HG02870 (cell line): ENCODE data around the gene GABRG3.

Experiments used
- ATAC-seq: cut with Tn5 transposase; IDR thresholded peaks from one replicate; pipeline ENCODE4 v1.9.1; 2021; ENCODE audit warnings: mild to moderate bottlenecking, moderate library complexity; ENCODE audit not compliant: unreplicated experiment

The GABRG3 gene

DNA sequence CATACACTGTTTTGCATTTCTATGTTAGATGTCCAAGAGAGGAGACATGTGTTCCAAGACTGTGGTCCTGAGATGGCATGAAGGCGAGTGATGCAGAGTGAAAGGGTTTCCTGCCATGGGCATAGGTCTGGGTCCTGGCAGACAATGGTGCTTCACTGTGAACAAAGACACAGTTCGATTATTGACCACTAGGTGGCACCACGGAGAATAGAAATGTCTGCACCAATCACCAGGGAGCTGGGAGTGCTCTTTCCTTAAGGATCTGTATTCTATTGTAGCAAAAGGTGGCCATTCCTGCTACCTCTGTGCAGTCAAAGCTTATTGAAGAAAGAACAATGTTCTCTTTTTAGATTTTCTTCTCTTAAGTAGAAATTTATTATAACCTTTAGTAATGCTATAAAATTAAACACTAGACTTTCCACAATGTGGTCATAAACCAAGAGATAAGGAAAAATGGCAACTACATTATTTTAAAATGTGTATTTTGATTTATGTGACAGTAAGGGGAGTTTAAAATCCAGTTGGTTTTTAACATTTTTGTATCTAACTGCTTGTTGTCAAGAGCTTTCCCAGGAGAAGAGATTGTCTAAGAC, 88.7 kb downstream of the GABRG3 start:
- ATAC-seq: no peak

DNA sequence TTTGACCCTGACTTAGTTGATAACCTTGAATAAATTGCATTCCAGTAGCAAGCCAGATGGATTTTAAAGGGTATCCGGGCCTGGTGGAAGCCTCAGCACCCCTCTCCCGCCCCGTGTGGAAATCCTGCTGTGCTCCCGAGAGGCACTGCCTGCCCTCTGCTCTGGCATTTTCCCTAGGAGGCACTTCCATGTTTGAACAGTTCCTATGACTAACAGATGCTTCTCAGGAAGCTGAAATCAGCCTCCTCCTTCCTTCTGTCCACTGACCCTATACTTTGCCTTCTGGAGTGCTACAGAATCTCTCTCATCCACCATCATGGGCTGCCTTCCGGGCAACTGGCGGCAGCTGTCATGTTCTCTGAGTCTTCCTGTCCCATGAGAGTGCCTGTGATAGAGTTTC, 90.8 kb downstream of the GABRG3 start:
- ATAC-seq: no peak

DNA sequence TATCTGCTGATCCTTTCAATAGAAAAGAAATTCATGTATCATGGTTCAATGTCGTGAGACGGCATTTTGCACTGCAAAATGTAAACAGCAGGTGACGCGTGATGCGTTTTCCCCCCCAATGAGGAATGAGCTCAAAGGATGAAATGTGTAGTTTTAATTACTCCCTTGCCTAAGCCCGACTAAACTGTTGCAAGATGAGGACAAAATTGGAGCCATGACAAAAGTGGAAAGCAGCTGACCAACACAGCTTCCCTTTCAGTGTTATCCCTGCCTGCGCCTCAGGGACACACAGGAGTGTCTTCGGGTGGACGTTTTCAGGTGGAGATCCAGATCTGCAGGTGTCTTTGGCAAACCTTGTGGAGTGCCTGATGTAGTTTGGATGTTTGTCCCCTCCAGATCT, 92.0 kb downstream of the GABRG3 start:
- no peak for ATAC-seq

DNA sequence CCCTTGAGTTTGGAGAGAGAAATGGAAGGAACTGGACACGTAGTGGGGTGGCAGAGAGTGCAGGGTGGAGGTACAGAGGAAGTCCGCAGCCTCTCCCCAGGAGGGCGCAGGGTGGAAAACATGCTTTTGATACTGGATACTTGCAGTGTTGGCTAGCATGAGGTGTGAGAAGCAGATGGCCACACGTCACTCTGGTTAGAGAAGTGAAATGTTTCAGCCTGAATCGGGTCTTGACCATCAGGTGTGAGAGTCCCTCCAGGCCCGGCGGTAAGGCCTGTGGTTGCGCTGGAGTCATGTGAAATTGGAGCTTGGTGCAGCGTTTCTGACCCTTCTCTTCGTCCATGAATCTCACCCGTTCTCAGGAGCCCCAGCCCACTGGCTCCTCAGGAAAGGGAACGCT, 93.1 kb downstream of the GABRG3 start:
- ATAC-seq: no peak

DNA sequence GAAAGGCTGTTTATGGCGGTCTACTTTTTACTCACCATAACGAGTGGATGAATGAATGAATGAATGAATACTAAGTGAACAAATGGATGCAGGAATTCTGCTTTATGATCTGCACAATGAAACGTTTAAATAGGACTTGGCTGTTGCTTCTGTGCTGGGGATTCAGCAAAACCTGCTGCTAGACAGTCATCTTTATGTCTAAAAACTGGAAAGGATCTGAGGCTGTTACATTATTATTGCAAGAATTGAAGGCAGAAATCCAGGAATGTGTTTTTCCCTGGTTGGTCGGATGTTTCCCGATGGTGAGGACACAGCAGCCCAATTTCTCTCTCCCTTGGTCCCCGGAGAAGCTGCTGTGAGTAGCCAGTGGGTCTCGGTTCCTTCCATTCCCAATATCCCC, 94.2 kb downstream of the GABRG3 start:
- ATAC-seq: no peak

DNA sequence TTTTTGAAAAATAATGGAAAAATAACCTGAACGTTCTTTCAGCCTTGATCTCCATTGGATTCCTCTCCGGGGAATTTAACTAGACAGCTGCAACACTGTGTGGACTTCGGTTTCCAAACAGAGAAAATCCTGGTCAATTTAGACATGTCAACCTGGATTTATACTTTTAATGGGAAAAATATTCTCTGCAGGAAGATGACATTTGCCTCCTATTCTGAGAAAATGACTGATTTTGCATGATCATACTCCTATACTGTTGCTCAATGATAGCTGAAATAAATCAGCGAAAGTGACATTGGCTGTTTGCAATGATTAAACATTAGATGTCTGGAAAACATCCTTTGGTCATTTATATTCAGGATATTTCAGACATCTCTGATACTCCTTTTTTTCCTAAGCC, 94.8 kb downstream of the GABRG3 start:
- ATAC-seq: no peak

DNA sequence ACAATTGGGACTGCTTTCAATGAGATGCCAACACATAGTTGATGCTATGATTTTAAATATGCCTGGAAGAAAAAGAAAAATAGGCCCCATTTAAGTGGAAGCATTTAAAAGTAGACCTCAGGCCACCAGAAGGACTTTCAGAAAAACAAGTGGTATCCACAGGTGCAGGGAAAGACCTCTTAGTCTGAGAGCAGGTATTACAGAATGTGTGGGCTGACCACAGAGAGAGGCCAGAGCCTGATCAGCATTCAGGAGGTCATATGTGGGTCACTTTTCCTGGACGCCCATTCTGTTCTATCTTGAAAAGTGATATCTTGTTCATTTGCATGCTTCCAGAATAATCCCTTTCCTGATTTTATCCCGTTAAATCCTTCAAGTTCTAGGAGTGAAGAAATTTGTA, 95.5 kb downstream of the GABRG3 start:
- no peak for ATAC-seq

DNA sequence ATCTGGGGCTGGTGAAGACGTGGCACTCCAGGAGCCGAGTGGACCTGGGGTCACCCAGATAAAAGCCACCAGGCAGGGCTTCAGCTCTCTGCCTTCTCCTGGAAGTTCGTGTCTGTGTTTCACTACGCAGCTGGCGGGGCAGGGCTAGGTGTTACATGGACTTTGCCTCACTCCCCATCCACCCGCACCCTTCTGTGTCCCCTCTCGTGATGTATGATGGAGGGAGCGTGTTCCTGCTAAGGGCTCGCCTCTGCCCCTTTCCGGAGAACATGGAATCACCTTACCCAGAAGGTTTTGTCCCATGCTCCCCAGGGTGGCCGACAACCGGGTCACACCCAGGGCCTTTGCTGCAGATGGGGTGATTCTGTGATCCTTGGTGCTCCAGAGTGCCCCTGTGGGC, 96.2 kb downstream of the GABRG3 start:
- no peak for ATAC-seq

DNA sequence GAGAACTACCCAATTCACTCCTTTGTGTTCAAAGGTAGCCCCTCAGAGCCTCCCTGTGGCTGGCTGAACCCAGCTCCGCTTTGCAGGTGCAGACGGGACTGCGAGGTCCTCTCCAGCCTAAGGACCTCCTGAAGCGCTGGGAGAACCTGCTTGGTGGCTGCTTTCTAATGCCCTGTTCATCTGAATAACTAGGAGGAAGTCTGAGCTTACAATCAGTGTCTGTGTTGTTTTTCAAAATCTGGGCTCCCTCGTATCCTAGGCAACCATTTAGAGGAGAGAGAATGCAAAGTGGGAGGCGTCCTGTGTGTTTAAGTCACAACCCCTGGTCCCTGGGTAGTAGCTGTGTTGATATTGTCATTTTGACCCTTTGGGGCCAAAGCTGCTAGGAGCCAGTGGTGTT, 99.9 kb downstream of the GABRG3 start:
- ATAC-seq: no peak

DNA sequence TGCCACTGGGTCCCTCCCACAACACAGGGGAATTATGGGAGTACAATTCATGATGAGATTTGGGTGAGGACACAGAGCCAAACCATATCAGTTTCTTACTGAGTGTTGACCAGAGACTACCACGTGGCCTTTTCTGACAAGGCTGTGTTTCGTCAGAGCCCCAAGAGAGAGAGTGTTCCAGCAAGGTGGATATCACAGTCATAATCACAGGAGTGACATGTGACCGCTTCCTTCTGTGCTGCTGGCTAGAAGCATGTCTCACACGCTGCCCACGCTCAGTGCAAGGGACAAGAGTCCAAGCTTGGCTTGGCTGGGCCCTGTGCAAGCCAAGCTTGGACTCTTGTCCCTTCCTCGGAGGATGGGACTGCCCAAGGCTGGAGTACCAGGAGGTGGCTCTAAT, 103.2 kb downstream of the GABRG3 start:
- ATAC-seq: no peak

DNA sequence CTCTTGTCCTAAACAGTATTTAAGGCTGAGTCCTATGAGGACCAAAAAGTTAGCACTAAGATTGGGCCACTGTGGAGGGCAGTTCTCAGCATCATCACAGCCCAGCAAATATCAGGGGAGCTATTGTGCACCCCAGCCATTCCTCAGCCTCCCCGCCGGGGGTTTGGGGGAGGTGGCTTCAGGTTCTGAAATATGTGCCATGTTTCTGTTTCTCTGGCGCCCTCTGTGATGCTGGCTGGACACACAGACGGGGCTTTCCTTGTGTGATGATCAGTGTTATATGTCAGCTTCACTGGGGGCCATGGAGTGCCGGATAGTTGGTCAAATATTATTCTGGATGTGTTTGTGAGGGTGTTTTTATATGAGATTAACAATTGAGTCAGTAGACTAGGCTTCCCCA, 106.8 kb downstream of the GABRG3 start:
- no peak for ATAC-seq

DNA sequence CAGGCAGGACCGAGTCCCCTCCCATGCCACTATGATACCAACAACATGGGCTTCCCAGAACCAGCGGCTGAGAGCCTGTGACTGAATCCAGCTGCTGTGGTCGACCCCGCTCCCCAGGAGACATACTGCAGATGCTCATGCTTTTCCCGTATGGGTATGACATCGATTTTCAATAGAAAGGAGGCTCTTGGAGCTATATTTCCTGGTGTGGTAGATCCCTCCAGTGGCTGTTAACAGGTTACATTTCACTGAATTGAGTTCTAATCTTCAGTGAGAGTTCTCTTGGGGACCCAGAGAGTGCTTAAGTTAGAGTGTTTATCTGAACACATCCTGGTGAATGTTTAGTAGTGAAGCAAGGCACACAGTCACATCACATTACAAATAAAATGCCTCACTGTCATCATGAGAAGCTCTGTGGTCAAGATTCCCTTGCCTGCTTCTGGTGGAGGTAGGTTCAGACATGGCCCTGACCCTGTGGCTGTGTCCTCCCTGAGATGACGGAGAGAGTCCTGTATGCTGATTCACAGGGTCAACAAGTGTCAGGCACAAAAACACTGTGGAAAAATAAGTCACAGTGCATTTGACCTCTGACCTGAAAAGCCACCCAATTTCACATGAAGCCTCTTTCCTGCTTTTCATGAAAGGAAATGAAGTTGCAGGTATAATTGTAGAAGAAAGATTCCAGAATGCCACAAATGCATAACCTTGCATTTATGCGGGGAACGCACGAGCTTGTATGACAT, 110.9 kb downstream of the GABRG3 start:
- no peak for ATAC-seq

DNA sequence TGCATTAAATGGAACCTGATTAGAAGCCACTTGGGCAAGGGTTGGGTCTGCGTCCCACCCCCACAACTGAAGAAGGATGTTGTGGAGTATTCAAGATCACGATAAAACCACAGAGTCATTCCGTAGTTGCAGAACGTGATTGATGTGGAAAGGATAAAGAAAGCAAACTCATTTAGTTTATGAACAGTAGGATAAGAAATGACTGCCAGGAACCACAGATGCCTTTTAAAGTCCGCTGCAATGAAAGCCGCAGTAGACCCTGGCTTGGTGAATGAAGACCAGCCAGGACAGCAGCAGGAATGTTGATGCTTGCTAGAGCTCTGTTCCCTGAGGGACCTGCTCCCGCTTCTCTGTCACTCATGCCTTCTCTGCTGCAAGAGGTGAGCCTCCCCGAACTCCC, 111.5 kb downstream of the GABRG3 start:
- no peak for ATAC-seq

DNA sequence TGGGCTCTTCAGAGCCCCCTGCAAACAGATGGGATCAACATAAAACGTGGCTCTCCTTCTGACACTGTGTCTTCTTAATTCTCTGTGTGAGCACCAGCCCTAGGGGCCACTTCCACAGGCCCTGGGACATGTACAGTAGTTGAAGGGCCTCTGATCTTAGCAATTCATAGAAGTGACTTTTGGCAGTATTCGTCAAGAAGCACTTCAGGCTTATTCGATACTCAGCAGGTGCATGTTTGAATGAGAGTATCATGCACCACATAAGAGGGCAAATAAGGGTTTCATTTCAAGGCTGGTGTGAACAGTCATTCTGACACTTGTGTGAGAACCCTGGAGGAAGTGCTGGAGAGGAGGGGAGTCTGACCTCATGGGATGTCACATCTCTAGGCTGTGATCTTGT, 113.9 kb downstream of the GABRG3 start:
- no peak for ATAC-seq

DNA sequence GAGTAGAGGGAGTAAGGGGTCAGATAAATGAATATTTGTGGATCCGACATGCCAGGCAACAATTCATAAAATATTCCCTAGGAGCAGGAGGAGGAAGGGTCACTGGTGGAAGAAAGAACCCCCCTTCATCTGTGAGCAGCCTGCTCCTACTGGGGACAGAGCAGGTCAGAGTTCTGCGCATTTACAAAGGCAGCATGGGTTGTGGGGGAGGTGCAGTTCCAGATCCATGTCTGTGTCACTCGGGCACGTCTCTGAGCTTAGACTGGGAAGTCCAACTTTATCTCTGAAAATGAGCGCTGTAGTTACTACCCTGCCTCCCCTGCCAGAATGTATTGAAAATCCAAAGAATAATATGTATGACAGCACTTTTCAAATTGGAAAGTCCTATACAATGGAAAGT, 115.2 kb downstream of the GABRG3 start:
- no peak for ATAC-seq

DNA sequence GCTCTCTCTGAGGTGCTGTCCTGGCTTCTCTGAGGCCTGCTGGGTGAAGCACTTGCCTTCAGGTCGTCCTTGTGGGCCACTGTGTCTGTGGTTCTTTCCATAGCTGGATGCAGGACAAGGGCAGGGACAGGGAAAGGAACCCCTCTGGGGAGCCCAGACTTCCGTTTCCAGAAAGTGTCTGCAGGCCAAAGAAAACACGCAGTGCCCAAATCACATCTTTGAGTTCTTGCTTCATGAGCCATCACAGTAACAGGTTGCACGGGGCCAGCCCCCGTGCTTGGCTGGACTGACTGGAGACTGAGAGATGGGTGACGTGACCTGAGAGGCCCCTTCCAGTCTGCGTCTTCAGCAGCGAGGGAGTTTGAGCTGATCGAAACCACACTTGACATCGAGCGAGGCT, 115.8 kb downstream of the GABRG3 start:
- ATAC-seq: no peak

DNA sequence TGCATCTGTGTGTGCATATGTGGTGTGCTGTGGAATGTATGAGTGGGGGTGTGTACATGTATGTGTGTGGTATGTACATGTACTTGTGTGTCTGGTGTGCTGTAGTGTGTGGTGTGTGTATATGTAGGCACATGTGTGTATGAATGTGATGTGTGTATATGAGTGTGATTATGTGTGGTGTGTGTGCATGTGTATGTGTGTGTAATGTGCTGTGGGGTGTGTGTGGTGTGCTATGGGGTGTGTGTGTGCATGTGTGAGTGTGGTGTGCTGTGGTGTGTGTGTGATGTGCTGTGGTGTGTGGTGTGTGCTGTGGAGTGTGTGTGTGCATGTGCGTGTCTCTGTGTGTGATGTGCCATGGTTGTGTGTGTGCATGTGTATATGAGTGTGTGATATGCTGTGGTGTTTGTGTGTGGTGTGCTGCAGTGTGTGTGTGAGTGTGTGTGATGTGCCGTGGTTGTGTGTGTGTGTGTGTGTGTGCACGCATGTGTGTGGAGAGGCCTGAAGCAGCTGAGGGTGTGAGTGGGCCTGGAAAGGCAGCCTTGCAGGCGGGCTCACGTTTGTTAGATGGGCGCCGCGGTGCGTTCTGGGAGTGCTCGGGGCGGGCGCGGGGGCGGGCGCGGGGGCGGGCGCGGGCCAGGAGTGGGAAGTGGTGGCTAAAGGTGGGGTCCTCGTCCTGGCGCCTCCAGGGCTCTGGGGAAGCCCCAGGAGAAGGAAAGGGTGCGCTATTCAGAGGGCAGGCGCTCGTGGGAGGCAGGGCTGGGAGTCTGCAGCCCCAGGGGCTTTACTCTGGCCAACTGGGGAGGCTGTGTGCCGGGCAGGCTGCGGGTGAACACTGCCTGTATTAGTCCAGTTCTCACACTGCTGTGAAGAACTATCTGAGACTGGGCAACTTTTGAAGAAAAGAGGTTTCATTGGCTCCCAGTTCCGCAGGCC, 116.9 kb downstream of the GABRG3 start:
- no peak for ATAC-seq

DNA sequence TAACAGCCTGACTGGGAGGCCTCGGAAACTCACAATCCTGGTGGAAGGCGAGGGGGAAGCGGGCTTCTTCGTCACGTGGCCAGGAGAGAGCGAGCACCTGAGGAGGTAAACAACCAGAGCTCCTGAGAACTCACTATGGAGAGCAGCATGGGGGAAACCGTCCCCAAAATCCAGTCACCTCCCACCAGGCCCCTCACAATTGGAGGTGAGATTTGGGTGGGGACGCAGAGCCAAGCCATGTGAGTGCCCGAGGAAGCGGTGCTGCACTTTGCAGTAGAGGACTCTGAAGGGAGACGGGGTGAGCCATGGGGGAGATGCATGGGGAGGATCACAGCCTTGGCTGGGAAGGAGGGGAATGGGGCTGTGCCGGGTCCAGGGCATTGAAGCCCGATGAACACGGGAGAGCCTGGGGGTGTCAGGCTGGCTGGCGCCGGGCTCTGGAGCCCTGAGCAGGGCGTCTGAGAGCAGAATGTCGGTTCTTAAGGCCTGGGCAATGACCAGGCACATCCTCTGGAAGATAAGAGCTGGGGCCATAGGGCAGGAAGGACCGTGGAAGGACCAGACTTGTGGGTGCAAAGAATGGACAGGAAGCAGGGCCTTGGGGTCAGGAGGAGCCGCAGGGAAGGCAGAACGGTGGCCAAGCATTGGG, 117.7 kb downstream of the GABRG3 start:
- ATAC-seq: no peak

DNA sequence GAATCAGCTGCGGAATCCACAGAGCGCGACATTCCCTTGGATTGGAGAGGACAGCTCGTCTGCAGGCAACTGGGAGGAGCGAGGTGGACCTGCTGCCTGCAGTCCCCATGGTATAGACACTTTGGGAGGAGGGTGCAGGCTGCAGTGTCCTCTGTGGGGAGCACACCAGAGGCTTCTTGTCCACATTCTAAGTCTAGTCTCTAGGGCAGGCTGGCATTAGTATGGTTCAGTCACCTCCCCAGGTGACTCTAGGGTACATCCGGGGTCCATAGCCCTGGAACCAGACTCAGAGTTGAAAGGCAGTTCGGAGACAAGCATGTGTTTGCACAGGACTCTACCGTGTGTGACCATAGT, 118.2 kb downstream of the GABRG3 start:
- no peak for ATAC-seq

DNA sequence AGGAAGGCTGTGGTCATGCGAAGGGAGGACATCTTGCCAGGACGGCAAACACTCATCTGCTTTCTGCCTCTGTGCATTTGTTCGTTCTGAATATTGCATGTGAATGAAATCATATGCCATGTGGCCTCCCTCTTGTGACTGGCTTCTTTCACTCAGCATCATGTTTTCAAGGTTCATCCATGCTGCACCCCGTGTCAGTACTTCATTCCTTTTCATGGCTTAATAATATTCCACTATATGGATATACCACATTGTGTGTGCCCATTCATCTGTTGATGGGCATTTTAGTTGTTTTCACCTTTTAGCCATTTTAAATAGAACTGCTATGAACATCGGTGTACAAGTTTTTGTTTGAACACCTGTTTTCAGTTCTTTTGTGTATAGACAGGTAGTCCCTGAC, 118.7 kb downstream of the GABRG3 start:
- no peak for ATAC-seq

DNA sequence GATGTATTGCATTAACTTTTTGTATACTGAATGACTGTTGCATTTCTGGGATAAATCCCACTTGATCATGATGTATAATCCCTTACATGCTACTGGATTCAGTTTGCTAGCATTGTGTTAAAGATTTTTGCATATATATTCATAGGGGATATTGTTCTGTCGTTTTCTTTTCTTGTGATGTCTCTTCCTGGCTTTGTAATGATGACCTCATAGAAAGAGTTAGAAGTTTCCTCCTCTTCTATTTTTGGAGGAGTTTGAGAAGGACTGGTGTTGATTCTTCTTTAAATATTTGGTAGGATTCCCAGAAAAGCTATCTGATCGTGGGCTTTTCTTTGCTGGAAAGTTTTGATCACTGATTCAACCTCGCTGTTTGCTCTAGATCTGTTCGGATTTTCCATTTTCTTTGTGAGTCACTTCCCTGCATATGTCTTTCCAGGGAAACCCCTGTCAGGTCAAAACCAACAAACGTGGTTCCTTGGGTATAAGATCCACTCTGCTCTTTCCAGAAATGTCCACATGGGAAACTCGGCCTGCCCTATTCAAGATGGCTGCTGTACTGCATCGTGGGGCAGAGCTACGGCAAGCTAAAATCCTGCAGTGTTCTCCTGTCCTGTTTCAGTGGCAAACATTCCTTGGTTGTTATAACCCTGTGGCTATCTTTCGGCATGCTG, 120.4 kb downstream of the GABRG3 start:
- no peak for ATAC-seq
